ENCODE results near the gene CXXC5.

The CXXC5 gene

GRCh38 chr5:139689631-139690063 lies 41.5 kb downstream of the CXXC5 start:
- Histone ChIP-seq H3K27me3 (replicated peaks) (no peaks in the 10 kb centered on the region), H3K27ac (peak overlapping the region; percentile 60), H3K4me3 (ENCODE audit: low read depth, low read length) (no peak overlapping the region), H3K36me3 (replicated peaks) (peaks cover 3% of the 10 kb centered on the region)
- in situ Hi-C loops (cut with HindIII; ENCODE audit: low pct_ligation_motif_present, low sequenced_read_pairs) = loop anchor here (10.0 kb wide), 1 partner anchor 65 kb away; no protein-coding TSS in a partner anchor
- DNase-seq = no peak
- peak; percentile 51 for TF ChIP-seq CTCF (IDR thresholded peaks at IDR 0.05; ENCODE audit: low read depth, low read length, missing control alignments)

DNA sequence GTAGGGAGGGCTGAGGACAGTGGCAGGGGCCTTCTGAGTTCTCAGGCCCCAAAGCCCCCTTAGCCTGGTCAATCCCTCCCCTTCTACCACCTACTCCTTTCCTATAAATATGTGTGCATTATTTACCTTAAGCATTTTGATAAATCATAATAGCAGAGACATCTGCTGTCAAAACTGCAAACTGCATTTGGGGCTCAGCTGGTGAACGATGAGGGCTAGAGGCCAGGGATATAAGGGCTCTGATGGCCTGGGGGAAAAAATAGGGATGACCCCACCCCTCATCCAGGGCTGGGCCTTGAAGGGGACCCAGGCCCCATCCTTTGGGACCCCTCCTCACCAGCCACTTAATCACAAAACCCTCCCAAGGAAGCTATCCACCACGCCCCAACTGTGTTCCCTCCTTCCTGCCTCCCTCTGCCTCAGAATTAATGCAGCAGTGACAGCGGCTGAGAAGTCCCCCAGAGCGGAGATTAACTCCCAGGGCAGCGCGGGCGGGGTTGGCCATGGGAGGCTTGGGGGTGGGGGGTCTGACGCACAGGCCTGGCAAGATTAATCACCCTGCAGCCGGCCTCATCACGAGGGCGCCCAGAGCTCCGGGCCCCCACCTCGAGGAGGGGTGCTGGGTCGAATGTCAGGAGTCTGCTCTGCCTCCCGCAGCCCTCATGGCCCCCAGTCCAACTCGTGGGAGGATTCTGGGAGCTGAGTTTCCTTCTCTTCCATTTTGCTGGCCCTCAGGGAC lies 42.1 kb downstream of the CXXC5 start:
- Histone ChIP-seq H3K27me3 (replicated peaks) (no peaks in the 10 kb centered on the region), H3K4me3 (ENCODE audit: low read depth, low read length) (no peak overlapping the region), H3K36me3 (replicated peaks) (peaks cover 2% of the 10 kb centered on the region), H3K27ac (peak overlapping the region; percentile 60)
- peak; percentile 76 for DNase-seq
- in situ Hi-C loops (cut with HindIII; ENCODE audit: low pct_ligation_motif_present, low sequenced_read_pairs) = loop anchor here (10.0 kb wide), 1 partner anchor 65 kb away; no protein-coding TSS in a partner anchor
- peak; percentile 74 for TF ChIP-seq CTCF (IDR thresholded peaks at IDR 0.05; ENCODE audit: low read depth, low read length, missing control alignments)

DNA sequence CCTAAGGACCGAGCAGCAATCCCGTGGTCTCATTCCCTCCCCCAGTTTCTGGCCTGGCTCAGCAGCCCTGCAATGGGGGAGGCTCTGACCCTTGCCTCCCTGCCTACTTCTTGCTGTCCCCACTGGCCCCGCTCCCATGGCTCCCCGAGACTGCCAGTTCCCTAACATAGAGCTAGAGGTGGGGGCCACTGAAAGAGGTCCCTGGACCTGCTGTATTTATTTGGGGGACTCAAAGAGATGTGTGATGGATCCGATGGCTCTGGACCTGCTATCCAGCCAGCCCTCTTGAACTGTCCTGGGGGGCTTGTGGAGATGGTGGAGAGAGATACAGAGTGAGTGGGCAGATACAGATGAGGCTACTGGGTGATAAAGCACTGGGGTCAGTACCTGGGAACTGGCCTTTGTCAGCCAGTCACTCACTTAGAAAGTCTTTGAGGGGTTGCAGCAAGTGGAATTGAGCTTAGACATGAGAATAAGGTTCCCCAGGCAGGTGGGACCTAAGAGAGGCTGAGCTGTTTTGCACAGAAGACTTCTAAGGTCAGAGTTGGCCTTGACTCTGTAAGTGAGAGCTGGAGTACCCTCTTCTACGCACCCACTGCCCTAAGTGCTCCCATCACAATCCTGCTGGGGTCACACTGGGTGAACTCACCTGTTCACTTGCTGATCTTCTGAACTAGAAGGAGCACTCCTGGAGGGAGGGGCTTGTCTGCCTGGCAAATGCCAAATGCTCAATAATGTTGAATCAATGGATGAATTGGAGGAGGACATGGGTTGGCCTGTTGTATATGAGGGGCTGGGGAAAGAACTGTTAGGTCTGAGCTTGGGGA lies 42.9 kb downstream of the CXXC5 start:
- in situ Hi-C loops (cut with HindIII; ENCODE audit: low pct_ligation_motif_present, low sequenced_read_pairs) = loop anchor here (10.0 kb wide), 1 partner anchor 64 kb away; no protein-coding TSS in a partner anchor
- no peak for TF ChIP-seq CTCF (IDR thresholded peaks at IDR 0.05; ENCODE audit: low read depth, low read length, missing control alignments)
- Histone ChIP-seq H3K36me3 (replicated peaks) (no peaks in the 10 kb centered on the region), H3K4me3 (ENCODE audit: low read depth, low read length) (no peak overlapping the region), H3K27me3 (replicated peaks) (no peaks in the 10 kb centered on the region), H3K27ac (peak overlapping the region; percentile 60)
- no peak for DNase-seq

DNA sequence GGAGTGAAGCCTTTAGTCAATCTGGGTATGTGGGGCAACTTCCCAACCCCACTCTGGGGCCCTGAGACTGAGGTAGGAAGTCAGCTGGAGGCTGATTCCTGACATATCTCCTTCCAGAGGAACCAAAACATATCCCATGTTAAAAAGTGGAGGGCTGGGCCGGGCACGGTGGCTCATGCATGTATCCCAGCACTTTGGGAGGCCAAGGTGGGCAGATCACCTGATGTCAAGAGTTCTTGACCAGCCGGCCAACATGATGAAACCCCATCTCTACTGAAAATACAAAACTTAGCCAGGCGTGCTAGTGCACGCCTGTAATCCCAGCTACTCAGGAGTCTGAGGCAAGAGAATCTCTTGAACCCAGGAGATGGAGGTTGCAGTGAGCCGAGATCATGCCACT lies 44.0 kb downstream of the CXXC5 start:
- no peak overlapping the region for H3K27ac ChIP-seq
- in situ Hi-C loops (cut with HindIII; ENCODE audit: low pct_ligation_motif_present, low sequenced_read_pairs) = loop anchor here (10.0 kb wide), 1 partner anchor 63 kb away; no protein-coding TSS in a partner anchor
- no peak for DNase-seq
- no peak overlapping the region for H3K4me3 ChIP-seq (ENCODE audit: low read depth, low read length)
- H3K27me3 ChIP-seq (replicated peaks) = no peaks in the 10 kb centered on the region
- no peak for TF ChIP-seq CTCF (IDR thresholded peaks at IDR 0.05; ENCODE audit: low read depth, low read length, missing control alignments)
- no peaks in the 10 kb centered on the region for H3K36me3 ChIP-seq (replicated peaks)

GRCh38 chr5:139692679-139693308 lies 44.6 kb downstream of the CXXC5 start:
- no peak for DNase-seq
- Histone ChIP-seq H3K27me3 (replicated peaks) (no peaks in the 10 kb centered on the region), H3K27ac (no peak overlapping the region), H3K36me3 (replicated peaks) (no peaks in the 10 kb centered on the region), H3K4me3 (ENCODE audit: low read depth, low read length) (no peak overlapping the region)
- in situ Hi-C loops (cut with HindIII; ENCODE audit: low pct_ligation_motif_present, low sequenced_read_pairs) = loop anchor here (10.0 kb wide), 1 partner anchor 62 kb away; no protein-coding TSS in a partner anchor
- no peak for TF ChIP-seq CTCF (IDR thresholded peaks at IDR 0.05; ENCODE audit: low read depth, low read length, missing control alignments)
